ENCODE results near the gene SSB.
"Not testable (repeated sequence)": the region's sequence is repeated elsewhere in the genome, so short reads cannot be mapped to it uniquely, and the experiment has no call there.

Gene SSB

DNA sequence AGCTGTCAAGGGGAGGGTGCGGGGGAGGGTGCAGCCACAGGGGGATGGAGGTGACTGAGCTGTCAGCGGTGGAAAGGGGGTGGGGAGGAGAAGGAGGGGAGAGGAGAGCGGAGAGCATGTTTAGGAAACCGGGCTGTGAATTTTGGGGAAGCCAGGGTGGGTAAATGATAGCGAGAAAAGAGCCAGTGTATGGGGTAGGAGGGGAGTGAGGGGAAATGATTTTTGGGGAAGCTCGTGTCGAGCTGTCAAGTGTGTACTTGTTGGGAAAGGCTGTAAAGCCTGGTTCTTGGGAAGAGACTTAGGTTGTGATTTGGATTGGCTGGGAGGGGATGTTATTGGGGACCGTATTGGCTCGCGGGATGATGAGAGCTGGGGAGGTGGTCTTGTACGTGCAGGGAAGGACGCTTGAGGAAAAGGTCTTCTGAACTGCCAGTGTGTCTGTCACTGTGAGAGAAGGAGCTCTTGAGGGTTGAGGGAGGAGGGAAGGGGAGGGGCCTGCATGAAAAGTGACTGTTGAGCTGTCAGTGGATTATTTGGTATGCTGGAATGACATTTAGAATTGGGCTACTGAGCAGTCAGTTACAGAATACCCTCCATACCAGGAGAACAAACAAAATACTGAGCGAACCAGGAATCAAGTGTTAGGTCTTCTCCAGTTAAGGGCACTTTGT lies 29.6 kb downstream of the SSB start:
- peak; percentile 71 for DNase-seq (ENCODE audit: low spot score)

DNA sequence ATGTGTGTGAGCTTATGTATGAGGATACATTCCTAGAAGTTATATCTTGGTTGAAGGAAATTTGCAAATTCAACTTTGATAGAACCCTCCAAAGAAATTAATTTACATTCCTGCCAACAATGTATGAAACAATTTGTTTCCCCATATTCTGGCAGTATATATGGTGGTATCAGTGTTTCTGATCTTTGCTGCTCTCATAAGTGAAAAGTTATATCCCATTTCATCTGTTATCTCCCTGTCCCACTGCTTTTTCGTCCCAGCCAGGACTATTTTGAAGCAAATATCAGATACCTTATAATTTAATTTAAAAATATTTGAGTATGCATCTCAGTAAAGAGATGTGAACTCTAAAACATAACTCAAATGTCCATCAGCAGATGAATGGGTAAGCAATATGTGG lies 35.7 kb downstream of the SSB start:
- no peak for DNase-seq (ENCODE audit: low spot score)

- DNase-seq (ENCODE audit: low spot score) = no peak
These were observed 40.2 kb downstream of the SSB start for GRCh38 chr2:169838743-169839489.

- no peak for DNase-seq (ENCODE audit: low spot score)
These were observed 41.5 kb downstream of the SSB start for GRCh38 chr2:169839954-169840746.

DNA sequence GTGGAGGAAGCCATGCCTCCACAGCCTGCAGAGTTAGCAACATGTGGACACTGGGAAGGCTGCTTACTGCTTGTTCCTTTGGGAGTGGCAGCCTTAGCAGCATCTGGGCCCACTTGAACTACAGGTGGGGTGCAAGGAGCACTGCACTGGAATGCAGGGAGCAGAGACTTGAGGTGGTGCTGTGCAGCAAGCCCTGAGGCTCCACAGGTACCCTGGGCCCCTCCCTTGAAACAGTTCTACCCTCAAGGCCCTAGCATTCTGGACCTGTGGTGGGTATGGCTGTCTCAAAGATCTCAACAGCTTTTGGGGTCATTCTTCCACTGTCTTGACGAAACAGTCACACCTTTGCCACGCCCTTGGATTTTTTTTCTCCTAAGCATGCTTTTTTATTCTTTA lies 42.1 kb downstream of the SSB start:
- DNase-seq (ENCODE audit: low spot score) = no peak

DNA sequence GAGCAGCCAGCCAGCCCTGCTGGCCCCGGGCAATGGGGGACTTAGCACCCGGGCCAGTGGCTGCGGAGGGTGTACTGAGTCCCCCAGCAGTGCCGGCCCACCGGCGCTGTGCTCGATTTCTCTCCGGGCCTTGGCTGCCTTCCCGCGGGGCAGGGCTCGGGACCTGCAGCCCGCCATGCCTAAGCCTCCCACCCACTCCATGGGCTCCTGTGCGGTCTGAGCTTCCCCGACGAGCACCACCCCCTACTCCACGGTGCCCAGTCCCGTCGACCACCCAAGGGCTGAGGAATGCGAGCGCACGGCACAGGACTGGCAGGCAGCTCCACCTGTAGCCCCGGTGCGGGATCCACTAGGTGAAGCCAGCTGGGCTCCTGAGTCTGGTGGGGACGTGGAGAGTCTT lies 43.0 kb downstream of the SSB start:
- not testable (repeated sequence) for DNase-seq (ENCODE audit: low spot score)

GRCh38 chr2:169845016-169845415 lies 46.3 kb downstream of the SSB start:
- DNase-seq (ENCODE audit: low spot score) = no peak

DNA sequence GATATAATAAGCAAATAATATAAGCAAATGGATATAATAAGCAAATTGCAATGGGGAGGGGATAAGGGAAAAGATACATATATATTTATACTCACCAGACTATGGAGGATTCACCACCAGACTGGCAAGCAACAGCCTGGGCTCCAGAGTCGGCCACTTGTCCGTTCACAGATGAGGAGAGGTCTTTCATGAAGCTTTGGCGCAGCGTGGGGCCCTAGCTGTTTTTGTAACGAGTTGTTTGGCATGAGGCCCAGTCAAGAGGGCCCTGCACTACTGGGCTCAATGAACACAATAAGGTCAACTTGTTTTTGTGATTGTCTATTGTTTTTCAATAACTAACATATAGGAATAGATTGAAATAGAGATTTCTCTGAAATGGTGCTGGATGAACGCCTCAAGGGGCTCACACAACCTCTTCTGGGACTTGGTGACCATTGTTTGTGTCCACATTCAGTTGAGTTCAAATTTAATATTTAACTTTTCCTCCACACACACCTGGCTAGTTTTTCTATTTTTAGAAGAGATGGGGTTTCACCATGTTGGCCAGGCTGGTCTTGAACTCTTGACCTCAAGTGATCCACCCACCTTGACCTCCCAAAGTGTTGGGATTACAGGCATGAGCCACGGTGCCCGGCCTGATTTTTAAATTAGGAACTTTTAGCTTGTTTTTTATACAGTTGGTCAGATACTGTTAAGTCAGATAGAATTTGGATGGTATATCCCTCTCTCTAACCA lies 50.5 kb downstream of the SSB start:
- not testable (repeated sequence) for DNase-seq (ENCODE audit: low spot score)

DNA sequence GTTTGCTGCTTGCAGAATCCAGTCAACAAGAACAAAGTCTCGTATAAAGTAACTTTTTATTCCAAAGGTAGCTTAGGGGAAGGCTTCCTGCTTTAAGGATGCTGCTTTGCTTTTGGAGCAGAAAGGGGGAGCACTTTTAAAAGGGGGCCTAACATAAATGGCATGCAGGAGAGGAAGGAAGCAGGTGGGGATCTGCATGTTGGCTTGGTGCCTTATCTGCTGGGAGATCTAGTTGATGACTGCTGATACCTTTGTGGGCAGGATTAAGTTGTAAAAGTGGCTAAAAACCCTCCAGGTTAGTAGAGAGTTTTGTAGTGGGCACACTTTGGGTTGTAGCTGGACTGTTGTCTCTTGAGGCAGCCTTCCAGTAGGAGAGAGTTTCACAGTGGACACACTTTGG lies 51.0 kb downstream of the SSB start:
- no peak for DNase-seq (ENCODE audit: low spot score)

DNA sequence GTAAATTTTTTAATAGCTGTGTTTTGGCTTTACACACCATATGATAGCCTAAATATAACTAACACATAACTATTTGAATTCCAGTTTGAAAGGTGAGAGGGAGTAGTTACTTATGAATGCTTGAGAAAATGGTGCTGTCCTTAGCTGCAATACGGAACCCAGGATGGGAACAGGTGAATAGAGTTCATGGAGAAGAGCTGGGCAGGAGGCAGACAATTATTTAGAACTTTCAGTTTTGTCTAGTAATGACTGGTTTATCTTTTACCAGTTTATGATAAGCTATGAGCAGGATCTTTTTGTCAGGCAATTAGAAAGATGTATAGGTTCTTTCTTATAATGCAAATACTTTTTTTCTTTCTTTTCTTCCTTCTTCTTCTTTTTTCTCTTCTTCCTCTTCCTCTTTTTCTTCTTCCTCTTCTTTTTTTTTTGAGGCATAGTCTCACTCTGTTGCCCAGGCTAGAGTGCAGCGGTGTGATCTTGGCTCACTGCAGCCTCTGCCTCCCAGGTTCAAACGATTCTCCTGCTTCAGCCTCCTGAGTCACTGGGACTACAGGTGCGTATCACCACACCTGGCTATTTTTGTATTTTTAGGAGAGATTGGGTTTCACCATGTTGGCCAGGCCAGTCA lies 54.5 kb downstream of the SSB start:
- no peak for DNase-seq (ENCODE audit: low spot score)

DNA sequence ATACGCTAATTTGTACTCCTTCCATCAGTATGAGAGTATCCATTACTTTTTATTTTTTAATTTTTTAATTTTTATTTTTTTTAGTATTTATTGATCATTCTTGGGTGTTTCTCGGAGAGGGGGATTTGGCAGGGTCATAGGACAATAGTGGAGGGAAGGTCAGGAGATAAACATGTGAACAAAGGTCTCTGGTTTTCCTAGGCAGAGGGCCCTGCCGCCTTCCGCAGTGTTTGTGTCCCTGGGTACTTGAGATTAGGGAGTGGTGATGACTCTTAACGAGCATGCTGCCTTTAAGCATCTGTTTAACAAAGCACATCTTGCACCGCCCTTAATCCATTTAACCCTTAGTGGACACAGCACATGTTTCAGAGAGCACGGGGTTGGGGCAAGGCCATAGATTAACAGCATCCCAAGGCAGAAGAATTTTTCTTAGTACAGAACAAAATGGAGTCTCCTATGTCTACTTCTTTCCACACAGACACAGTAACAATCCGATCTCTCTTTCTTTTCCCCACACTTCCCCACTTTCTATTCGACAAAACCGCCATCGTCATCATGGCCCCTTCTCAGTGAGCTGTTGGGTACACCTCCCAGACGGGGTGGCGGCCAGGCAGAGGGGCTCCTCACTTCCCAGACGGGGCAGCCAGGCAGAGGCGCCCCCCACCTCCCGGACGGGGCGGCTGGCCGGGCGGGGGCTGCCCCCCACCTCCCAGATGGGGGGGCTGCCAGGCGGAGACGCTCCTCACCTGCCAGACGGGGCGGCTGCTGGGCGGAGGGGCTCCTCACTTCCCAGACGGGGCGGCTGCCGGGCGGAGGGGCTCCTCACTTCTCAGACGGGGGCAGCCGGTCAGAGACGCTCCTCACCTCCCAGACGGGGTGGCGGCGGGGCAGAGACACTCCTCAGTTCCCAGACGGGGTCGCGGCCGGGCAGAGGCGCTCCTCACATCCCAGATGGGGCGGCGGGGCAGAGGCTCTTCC lies 56.9 kb downstream of the SSB start:
- DNase-seq (ENCODE audit: low spot score) = not testable (repeated sequence)

DNA sequence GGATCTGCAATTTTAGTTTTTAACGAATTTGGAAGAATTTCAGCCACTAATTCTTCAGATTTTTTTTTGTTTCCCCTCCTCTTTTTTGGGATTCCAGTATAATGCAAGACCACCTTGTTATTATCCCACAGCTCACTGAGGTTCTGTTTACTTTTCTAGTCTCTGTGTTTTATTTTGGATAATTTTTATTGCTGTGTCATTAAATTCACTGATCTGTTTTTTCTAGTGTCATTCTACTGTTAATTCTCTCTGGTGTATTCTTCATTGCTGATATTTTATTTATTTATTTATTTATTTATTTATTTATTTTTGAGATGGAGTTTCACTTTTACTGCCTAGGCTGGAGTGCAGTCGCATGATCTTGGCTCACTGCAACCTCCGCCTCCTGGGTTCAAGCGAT lies 60.8 kb downstream of the SSB start:
- no peak for DNase-seq (ENCODE audit: low spot score)

DNA sequence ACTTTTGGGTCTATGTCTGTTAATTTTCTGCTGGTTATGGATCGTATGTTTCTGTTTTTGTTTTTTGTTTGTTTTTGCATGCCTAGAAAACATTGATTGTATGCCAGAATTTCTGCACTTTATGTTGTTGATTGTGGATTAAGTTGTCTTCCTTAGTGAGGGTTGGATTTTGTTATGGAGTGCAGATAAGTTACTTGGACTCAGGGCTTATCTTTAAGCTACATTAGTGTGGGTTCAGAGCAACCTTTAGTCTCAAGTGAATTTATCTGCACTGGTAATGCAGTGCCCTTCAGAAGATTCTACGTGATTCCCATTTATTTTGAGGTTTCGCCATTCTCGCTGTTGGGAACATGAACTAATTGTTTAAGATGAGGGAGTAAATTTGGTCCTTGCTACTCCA lies 61.5 kb downstream of the SSB start:
- DNase-seq (ENCODE audit: low spot score) = no peak
